Endothelial cell of umbilical vein (primary cell): ENCODE measurements around the gene SRSF3. TPM values are rescaled to one million over a fixed set of nuclear protein-coding genes. Genes with fewer than 3 reads are reported as not detected.
A peak's percentile ranks its signal among the peaks of the same experiment; 100 is the strongest.

Experiments used
- BruUV-seq: library from RNA; stranded (reverse); fragments of 400-500 nt; replicated peaks from 2 replicates; lab custom pipeline; 2021; lab: Mats Ljungman, UMichigan
- CTCF ChIA-PET: fragments of 300-600, 350-600 bp; sonication (Branson Sonifier 250); formaldehyde crosslinking; loops from one replicate; lab custom pipeline; 2021; ENCODE audit warnings: antibody characterized with exemption, inconsistent platforms; lab: Charles Lee
- POLR2A ChIA-PET: fragments of 300-600, 350-600 bp; sonication (Branson Sonifier 250); formaldehyde crosslinking; loops from one replicate; lab custom pipeline; 2021; ENCODE audit warnings: antibody characterized with exemption, inconsistent platforms; lab: Charles Lee
- DNase-seq: peaks from one replicate; pipeline ENCODE4 v3.0.0-alpha.2; 2011; ENCODE audit warnings: low read depth, low spot score
- FAIRE-seq: peaks from 2 replicates; lab custom pipeline; 2011; peaks lifted over from hg19 to GRCh38; lab: Jason Lieb, UNC
- H2AFZ ChIP-seq: 2 replicates; pipeline ENCODE4 v1.6.0; 2012; ENCODE audit warnings: low read depth, low read length, control low read depth, inconsistent platforms
- H3K27ac ChIP-seq: 2 replicates; pipeline ENCODE4 v1.5.1; 2011; ENCODE audit warnings: low read depth, mild to moderate bottlenecking, control low read depth, low read length, moderate library complexity; ENCODE audit not compliant: insufficient read depth
- H3K27me3 ChIP-seq, 2 experiments: 2 replicates each; pipeline versions ENCODE4 v1.6.0 to v1.6.1; 2011; ENCODE audit warnings: low read length in 2 of 2, mixed read lengths in 1 of 2; ENCODE audit not compliant: control insufficient read depth in 2 of 2, insufficient read depth in 2 of 2
- H3K36me3 ChIP-seq, 2 experiments: 2 replicates in 1 of 2; 3 replicates in 1 of 2; pipeline ENCODE4 v1.5.1; 2011; ENCODE audit warnings: low read length in 2 of 2, mild to moderate bottlenecking in 1 of 2, moderate library complexity in 1 of 2; ENCODE audit not compliant: control insufficient read depth in 2 of 2, insufficient read depth in 2 of 2; ENCODE audit errors: extremely low read depth in 1 of 2
- H3K4me1 ChIP-seq: 3 replicates; pipeline ENCODE4 v1.5.1; 2011; ENCODE audit warnings: mild to moderate bottlenecking, low read length; ENCODE audit not compliant: control insufficient read depth, insufficient read depth; ENCODE audit errors: extremely low read depth
- H3K4me2 ChIP-seq: 2 replicates; pipeline ENCODE4 v1.6.1; 2011; ENCODE audit warnings: low read length, control low read depth, mixed read lengths; ENCODE audit not compliant: insufficient read depth
- H3K4me3 ChIP-seq, 3 experiments: fragments of 200-600 bp in 1 of 3; sonication (generic), shearing (Covaris generic) in 1 of 3; replicated peaks in 1 of 3; 2 replicates each; pipeline ENCODE4 v1.5.1; 2011 to 2016; ENCODE audit warnings: control low read depth in 3 of 3, low read length in 3 of 3, mild to moderate bottlenecking in 2 of 3, inconsistent platforms in 1 of 3, low read depth in 1 of 3, moderate library complexity in 1 of 3; ENCODE audit not compliant: insufficient read depth in 1 of 3
- H3K79me2 ChIP-seq: 2 replicates; pipeline ENCODE4 v1.6.0; 2012; ENCODE audit warnings: low read length, inconsistent platforms; ENCODE audit not compliant: control insufficient read depth, insufficient read depth
- H3K9ac ChIP-seq: replicated peaks from 2 replicates; pipeline ENCODE3; 2011; ENCODE audit warnings: low read length, control low read depth; ENCODE audit not compliant: insufficient read depth; ENCODE audit errors: extremely low read depth
- H3K9me1 ChIP-seq: replicated peaks from 3 replicates; pipeline ENCODE4 v1.6.0; 2011; ENCODE audit warnings: mild to moderate bottlenecking, low read length; ENCODE audit not compliant: control insufficient read depth, insufficient read depth; ENCODE audit errors: extremely low read depth
- H3K9me3 ChIP-seq: replicated peaks from 2 replicates; pipeline ENCODE4 v1.5.1; 2012; ENCODE audit warnings: low read length, inconsistent platforms; ENCODE audit not compliant: control insufficient read depth, insufficient read depth
- H4K20me1 ChIP-seq: replicated peaks from 2 replicates; pipeline ENCODE3; 2011; ENCODE audit warnings: mild to moderate bottlenecking, low read length; ENCODE audit not compliant: control insufficient read depth, insufficient read depth; ENCODE audit errors: extremely low read depth
- EZH2 ChIP-seq: IDR thresholded peaks from 2 replicates; pipeline ENCODE4 v1.6.1; 2012; ENCODE audit warnings: borderline replicate concordance, low read depth, mild to moderate bottlenecking, moderate library complexity, low read length, inconsistent platforms; ENCODE audit not compliant: severe bottlenecking
- FOS ChIP-seq: IDR thresholded peaks from 2 replicates; pipeline ENCODE4 v1.6.1; 2011; ENCODE audit warnings: mild to moderate bottlenecking, low read length, moderate library complexity, borderline replicate concordance; ENCODE audit not compliant: insufficient read depth
- GATA2 ChIP-seq: IDR thresholded peaks from 2 replicates; pipeline ENCODE4 v1.7.0; 2011; ENCODE audit warnings: low read depth, mild to moderate bottlenecking, moderate library complexity, mixed read lengths, low read length; ENCODE audit not compliant: insufficient read length, insufficient read depth
- JUN ChIP-seq: IDR thresholded peaks from 2 replicates; pipeline ENCODE4 v1.6.1; 2011; ENCODE audit warnings: borderline replicate concordance, low read depth; ENCODE audit not compliant: insufficient read length, insufficient read depth
- MAX ChIP-seq: IDR thresholded peaks from 2 replicates; pipeline ENCODE4 v1.6.1; 2011; ENCODE audit not compliant: insufficient read depth, insufficient read length
- POLR2A ChIP-seq: IDR thresholded peaks from 2 replicates; pipeline ENCODE4 v1.6.1; 2012; ENCODE audit warnings: low read depth, mild to moderate bottlenecking, control low read depth, low read length
- POLR2AphosphoS5 ChIP-seq: IDR thresholded peaks from 2 replicates; pipeline ENCODE4 v1.6.1; 2012; ENCODE audit warnings: low read depth, mild to moderate bottlenecking, control low read depth, low read length, moderate library complexity; ENCODE audit not compliant: insufficient read depth
- dilution Hi-C: fragments of 300-500 bp; cut with MboI; formaldehyde crosslinking; loops from one replicate; pipeline ENCODE4 v1.15.0; 2019; ENCODE audit warnings: low sequenced_read_pairs; ENCODE audit not compliant: extremely low pct_ligation_motif_present
- intact Hi-C: fragments of 100-400 bp; cut with micrococcal nuclease; formaldehyde crosslinking; loops from one replicate; pipeline ENCODE4 v1.10.0; 2022
- polyA plus RNA-seq, 4 experiments: library from polyadenylated mRNA; depleted of rRNA in 3 of 4; stranded (reverse) in 3 of 4; unstranded in 1 of 4; fragments of >200 nt; gene quantifications; 2 replicates each; pipeline versions ENCODE4 v1.2.1 to v1.2.3, GENCODE V29; 2011 to 2012; ENCODE audit warnings: missing spikeins in 1 of 4
- total RNA-seq: library from RNA; stranded (reverse); gene quantifications from 2 replicates; pipeline ENCODE4 v1.2.3, GENCODE V29; 2021

Gene SRSF3
- total and polyA plus RNA-seq, 2 donors (not counting 3 experiments of a cell fraction or from before 2014, with no cell fraction given): 317 to 393 TPM

- dilution Hi-C loops: no loop called here
- TF ChIP-seq POLR2AphosphoS5: no peak
- TF ChIP-seq FOS: no peak
- TF ChIP-seq GATA2: no peak
- TF ChIP-seq JUN: no peak
- Histone ChIP-seq H3K4me2 (no peak overlapping the region), H3K4me1 (peaks cover 12% of the 10 kb centered on the region), H3K36me3 (no peaks in the 10 kb centered on the region), H3K79me2 (no peaks in the 10 kb centered on the region), H3K4me3 (no peak overlapping the region), H4K20me1 (no peaks in the 10 kb centered on the region), H3K9ac (no peak overlapping the region), H3K9me1 (no peaks in the 10 kb centered on the region), H2AFZ (no peak overlapping the region), H3K27ac (no peak overlapping the region), H3K27me3 (no peaks in the 10 kb centered on the region), H3K9me3 (no peaks in the 10 kb centered on the region)
- FAIRE-seq (no peak), DNase-seq (no peak)
- no TSS peak for BruUV-seq
- ChIA-PET CTCF (interaction anchor here (0.8 to 1.6 kb wide), 4 partner anchors 19 to 126 kb away, joined by 3 to 4 read pairs (median 4); partner anchors contain the start of gene CDKN1A), POLR2A (interaction anchor here (0.6 to 1.0 kb wide), 3 partner anchors 23 to 45 kb away, joined by 3 to 7 read pairs (median 3); partner anchors contain the start of gene CDKN1A)
- intact Hi-C loops: no loop called here
These were observed 39.2 kb downstream of the SRSF3 start for GRCh38 chr6:36633370-36633769.

DNA sequence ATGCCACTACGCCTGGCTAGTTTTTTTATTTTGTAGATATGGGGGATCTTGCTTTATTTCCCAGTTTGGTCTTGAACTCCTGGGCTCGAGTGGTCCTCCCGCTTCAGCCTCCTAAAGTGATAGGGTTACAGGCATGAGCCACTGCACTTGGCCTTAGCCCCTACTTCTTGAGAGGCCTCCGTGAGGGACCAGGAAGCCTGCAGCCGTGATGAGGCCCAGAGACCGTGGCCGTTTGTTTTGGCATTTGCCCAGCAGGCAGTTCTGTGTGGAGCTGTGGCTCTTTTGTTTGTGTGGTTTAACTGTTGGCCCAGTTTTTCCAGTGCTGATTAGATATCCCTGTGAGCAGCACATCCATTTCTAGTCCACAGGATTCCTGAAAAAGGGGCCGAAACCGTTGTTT lies 39.8 kb downstream of the SRSF3 start:
- H3K4me3 ChIP-seq: no peak overlapping the region
- H3K9ac ChIP-seq: no peak overlapping the region
- no peaks in the 10 kb centered on the region for H3K9me3 ChIP-seq
- H3K4me1 ChIP-seq: peaks cover 11% of the 10 kb centered on the region
- FAIRE-seq: peak; percentile 89
- H3K36me3 ChIP-seq: no peaks in the 10 kb centered on the region
- no peak for TF ChIP-seq MAX
- no peak for TF ChIP-seq EZH2
- TF ChIP-seq POLR2A: no peak
- no peak for TF ChIP-seq FOS
- no peak for TF ChIP-seq JUN
- TF ChIP-seq GATA2: no peak
- no peak for TF ChIP-seq POLR2AphosphoS5
- no peaks in the 10 kb centered on the region for H3K9me1 ChIP-seq
- DNase-seq: peak; percentile 87
- dilution Hi-C loops: no loop called here
- H3K27me3 ChIP-seq: no peaks in the 10 kb centered on the region
- H3K4me2 ChIP-seq: no peak overlapping the region
- H3K79me2 ChIP-seq: no peaks in the 10 kb centered on the region
- CTCF ChIA-PET: interaction anchor here (0.8 to 3.2 kb wide), 7 partner anchors 9 to 125 kb away, joined by 3 to 11 read pairs (median 4); partner anchors contain the start of gene CDKN1A
- no TSS peak for BruUV-seq
- intact Hi-C loops: no loop called here
- POLR2A ChIA-PET: interaction anchor here (0.6 to 1.0 kb wide), 3 partner anchors 24 to 120 kb away, joined by 3 to 7 read pairs (median 4); partner anchors contain the start of gene CDKN1A
- H2AFZ ChIP-seq: peak overlapping the region; percentile 55
- H4K20me1 ChIP-seq: no peaks in the 10 kb centered on the region
- H3K27ac ChIP-seq: no peak overlapping the region
